ENCODE results near the gene ZMIZ1. TPM values are rescaled to one million over a fixed set of nuclear protein-coding genes. Genes with fewer than 3 reads are reported as not detected.

The ZMIZ1 gene
- total and polyA plus RNA-seq, 2 experiments from 2014 or later = 9.2 to 30.9 TPM

DNA sequence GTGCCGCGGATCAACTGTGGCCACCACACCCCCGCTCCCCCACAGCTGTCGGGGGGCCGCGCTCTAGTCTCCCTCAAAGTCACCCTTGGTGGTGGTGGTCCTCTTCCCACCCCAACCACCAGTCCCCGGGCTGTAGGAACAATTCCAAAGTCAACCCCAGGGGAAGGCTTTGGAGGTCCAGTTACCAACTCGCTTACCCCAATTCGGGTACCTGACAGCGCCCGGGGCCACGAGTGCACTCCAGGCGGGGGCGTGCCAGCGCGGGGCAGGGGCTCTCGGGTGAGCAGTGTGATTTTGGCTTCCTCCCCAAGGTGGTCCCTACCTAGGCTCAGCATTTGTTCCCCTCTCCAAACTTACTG lies 584 bp upstream of the ZMIZ1 start:
- Histone ChIP-seq H3K4me2 (peak overlapping the region; percentile 99), H4K20me1 (replicated peaks; ENCODE audit: insufficient read depth) (no peaks in the 10 kb centered on the region; the same call in 1 of the 2 replicates), H3K9me2 (ENCODE audit: insufficient read depth) (no peaks in the 10 kb centered on the region), H3K27ac (ENCODE audit: low read depth) (no peak overlapping the region), H3F3A (replicated peaks; ENCODE audit: low read depth) (peaks cover 8% of the 10 kb centered on the region; the same call in 1 of the 2 replicates), H2AFZ (peak overlapping the region; percentile 89), H3K4me1 (ENCODE audit: insufficient read depth) (peaks cover 32% of the 10 kb centered on the region), H3K4me3 (peak overlapping the region; percentile 90), H3K27me3 (ENCODE audit: insufficient read depth) (peaks cover 20% of the 10 kb centered on the region), H3K79me2 (replicated peaks; ENCODE audit: insufficient read depth) (peaks cover 34% of the 10 kb centered on the region), H3K36me3 (ENCODE audit: insufficient read depth) (no peaks in the 10 kb centered on the region)
- H3K27me3 Mint-ChIP-seq (ENCODE audit: insufficient read depth, low read depth, poor library complexity) = peaks cover 36% of the 10 kb centered on the region
- no peaks in the 10 kb centered on the region for H3K9me3 Mint-ChIP-seq
- H3K36me3 Mint-ChIP-seq (ENCODE audit: low read depth) = no peaks in the 10 kb centered on the region
- DNase-seq (ENCODE audit: low spot score) (peak; percentile 57), ATAC-seq (no peak)
- TF ChIP-seq, protein P1, sequence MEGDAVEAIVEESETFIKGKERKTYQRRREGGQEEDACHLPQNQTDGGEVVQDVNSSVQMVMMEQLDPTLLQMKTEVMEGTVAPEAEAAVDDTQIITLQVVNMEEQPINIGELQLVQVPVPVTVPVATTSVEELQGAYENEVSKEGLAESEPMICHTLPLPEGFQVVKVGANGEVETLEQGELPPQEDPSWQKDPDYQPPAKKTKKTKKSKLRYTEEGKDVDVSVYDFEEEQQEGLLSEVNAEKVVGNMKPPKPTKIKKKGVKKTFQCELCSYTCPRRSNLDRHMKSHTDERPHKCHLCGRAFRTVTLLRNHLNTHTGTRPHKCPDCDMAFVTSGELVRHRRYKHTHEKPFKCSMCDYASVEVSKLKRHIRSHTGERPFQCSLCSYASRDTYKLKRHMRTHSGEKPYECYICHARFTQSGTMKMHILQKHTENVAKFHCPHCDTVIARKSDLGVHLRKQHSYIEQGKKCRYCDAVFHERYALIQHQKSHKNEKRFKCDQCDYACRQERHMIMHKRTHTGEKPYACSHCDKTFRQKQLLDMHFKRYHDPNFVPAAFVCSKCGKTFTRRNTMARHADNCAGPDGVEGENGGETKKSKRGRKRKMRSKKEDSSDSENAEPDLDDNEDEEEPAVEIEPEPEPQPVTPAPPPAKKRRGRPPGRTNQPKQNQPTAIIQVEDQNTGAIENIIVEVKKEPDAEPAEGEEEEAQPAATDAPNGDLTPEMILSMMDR (conservative IDR thresholded peaks at IDR 0.05; ENCODE audit: low read depth in 2 of 2) = 0 out of 4 replicates have a peak, but pooled peaks of 1 of the 2 experiments have one; percentile 15
- TF ChIP-seq JUNB (IDR thresholded peaks at IDR 0.05; ENCODE audit: unreplicated experiment) (no peak), POLR2AphosphoS5 (IDR thresholded peaks at IDR 0.05; ENCODE audit: low read depth) (no peak), EZH2 (IDR thresholded peaks at IDR 0.05; ENCODE audit: low read depth, unreplicated experiment) (no peak), STAT1 (IDR thresholded peaks at IDR 0.05; ENCODE audit: unreplicated experiment) (no peak)
- TF ChIP-seq, protein P2, sequence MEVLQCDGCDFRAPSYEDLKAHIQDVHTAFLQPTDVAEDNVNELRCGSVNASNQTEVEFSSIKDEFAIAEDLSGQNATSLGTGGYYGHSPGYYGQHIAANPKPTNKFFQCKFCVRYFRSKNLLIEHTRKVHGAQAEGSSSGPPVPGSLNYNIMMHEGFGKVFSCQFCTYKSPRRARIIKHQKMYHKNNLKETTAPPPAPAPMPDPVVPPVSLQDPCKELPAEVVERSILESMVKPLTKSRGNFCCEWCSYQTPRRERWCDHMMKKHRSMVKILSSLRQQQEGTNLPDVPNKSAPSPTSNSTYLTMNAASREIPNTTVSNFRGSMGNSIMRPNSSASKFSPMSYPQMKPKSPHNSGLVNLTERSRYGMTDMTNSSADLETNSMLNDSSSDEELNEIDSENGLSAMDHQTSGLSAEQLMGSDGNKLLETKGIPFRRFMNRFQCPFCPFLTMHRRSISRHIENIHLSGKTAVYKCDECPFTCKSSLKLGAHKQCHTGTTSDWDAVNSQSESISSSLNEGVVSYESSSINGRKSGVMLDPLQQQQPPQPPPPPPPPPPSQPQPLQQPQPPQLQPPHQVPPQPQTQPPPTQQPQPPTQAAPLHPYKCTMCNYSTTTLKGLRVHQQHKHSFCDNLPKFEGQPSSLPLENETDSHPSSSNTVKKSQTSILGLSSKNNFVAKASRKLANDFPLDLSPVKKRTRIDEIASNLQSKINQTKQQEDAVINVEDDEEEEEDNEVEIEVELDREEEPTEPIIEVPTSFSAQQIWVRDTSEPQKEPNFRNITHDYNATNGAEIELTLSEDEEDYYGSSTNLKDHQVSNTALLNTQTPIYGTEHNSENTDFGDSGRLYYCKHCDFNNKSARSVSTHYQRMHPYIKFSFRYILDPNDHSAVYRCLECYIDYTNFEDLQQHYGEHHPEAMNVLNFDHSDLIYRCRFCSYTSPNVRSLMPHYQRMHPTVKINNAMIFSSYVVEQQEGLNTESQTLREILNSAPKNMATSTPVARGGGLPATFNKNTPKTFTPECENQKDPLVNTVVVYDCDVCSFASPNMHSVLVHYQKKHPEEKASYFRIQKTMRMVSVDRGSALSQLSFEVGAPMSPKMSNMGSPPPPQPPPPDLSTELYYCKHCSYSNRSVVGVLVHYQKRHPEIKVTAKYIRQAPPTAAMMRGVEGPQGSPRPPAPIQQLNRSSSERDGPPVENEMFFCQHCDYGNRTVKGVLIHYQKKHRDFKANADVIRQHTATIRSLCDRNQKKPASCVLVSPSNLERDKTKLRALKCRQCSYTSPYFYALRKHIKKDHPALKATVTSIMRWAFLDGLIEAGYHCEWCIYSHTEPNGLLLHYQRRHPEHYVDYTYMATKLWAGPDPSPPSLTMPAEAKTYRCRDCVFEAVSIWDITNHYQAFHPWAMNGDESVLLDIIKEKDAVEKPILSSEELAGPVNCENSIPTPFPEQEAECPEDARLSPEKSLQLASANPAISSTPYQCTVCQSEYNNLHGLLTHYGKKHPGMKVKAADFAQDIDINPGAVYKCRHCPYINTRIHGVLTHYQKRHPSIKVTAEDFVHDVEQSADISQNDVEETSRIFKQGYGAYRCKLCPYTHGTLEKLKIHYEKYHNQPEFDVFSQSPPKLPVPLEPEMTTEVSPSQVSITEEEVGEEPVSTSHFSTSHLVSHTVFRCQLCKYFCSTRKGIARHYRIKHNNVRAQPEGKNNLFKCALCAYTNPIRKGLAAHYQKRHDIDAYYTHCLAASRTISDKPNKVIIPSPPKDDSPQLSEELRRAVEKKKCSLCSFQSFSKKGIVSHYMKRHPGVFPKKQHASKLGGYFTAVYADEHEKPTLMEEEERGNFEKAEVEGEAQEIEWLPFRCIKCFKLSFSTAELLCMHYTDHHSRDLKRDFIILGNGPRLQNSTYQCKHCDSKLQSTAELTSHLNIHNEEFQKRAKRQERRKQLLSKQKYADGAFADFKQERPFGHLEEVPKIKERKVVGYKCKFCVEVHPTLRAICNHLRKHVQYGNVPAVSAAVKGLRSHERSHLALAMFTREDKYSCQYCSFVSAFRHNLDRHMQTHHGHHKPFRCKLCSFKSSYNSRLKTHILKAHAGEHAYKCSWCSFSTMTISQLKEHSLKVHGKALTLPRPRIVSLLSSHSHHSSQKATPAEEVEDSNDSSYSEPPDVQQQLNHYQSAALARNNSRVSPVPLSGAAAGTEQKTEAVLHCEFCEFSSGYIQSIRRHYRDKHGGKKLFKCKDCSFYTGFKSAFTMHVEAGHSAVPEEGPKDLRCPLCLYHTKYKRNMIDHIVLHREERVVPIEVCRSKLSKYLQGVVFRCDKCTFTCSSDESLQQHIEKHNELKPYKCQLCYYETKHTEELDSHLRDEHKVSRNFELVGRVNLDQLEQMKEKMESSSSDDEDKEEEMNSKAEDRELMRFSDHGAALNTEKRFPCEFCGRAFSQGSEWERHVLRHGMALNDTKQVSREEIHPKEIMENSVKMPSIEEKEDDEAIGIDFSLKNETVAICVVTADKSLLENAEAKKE (CRISPR knock-in tag; IDR thresholded peaks at IDR 0.05) = no peak
- TF ChIP-seq, protein P3, sequence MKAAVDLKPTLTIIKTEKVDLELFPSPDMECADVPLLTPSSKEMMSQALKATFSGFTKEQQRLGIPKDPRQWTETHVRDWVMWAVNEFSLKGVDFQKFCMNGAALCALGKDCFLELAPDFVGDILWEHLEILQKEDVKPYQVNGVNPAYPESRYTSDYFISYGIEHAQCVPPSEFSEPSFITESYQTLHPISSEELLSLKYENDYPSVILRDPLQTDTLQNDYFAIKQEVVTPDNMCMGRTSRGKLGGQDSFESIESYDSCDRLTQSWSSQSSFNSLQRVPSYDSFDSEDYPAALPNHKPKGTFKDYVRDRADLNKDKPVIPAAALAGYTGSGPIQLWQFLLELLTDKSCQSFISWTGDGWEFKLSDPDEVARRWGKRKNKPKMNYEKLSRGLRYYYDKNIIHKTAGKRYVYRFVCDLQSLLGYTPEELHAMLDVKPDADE (IDR thresholded peaks at IDR 0.05) = no peak
- TF ChIP-seq, protein P4, sequence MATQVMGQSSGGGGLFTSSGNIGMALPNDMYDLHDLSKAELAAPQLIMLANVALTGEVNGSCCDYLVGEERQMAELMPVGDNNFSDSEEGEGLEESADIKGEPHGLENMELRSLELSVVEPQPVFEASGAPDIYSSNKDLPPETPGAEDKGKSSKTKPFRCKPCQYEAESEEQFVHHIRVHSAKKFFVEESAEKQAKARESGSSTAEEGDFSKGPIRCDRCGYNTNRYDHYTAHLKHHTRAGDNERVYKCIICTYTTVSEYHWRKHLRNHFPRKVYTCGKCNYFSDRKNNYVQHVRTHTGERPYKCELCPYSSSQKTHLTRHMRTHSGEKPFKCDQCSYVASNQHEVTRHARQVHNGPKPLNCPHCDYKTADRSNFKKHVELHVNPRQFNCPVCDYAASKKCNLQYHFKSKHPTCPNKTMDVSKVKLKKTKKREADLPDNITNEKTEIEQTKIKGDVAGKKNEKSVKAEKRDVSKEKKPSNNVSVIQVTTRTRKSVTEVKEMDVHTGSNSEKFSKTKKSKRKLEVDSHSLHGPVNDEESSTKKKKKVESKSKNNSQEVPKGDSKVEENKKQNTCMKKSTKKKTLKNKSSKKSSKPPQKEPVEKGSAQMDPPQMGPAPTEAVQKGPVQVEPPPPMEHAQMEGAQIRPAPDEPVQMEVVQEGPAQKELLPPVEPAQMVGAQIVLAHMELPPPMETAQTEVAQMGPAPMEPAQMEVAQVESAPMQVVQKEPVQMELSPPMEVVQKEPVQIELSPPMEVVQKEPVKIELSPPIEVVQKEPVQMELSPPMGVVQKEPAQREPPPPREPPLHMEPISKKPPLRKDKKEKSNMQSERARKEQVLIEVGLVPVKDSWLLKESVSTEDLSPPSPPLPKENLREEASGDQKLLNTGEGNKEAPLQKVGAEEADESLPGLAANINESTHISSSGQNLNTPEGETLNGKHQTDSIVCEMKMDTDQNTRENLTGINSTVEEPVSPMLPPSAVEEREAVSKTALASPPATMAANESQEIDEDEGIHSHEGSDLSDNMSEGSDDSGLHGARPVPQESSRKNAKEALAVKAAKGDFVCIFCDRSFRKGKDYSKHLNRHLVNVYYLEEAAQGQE (IDR thresholded peaks at IDR 0.05; ENCODE audit: unreplicated experiment) = no peak
- H3K27ac Mint-ChIP-seq = no peak overlapping the region
- H3K4me3 Mint-ChIP-seq = peak overlapping the region; percentile 80
- peaks cover 37% of the 10 kb centered on the region for H3K4me1 Mint-ChIP-seq

Measured in GM23338 (cell line).